Left lung (tissue), 10 donors: Measurements from ENCODE around the gene SLC6A11. TPM values are rescaled to one million over a fixed set of nuclear protein-coding genes. Genes with fewer than 3 reads are reported as not detected.
A peak's percentile ranks its signal among the peaks of the same experiment; 100 is the strongest.

ENCODE experiments used
- ATAC-seq: fragments of 200-7000 bp; cut with Tn5 transposase; one replicate; pipeline ENCODE4 v1.9.1; 2020; ENCODE audit warnings: moderate library complexity
- DNase-seq, 4 donors: peaks; one replicate each; pipeline ENCODE4 v3.0.0-alpha.2; 2013 to 2020
- H3K27ac ChIP-seq, 2 donors: fragments of 200-600 bp; sonication (generic) in 1 of 2; one replicate each; pipeline versions ENCODE4 v1.5.0 to v1.8.0; 2020 to 2021
- H3K27me3 ChIP-seq, 2 donors: fragments of 200-600 bp; sonication (generic) in 1 of 2; one replicate each; pipeline versions ENCODE4 v1.5.0 to v1.8.0; 2020 to 2021
- H3K36me3 ChIP-seq, 2 donors: fragments of 200-600 bp; sonication (generic) in 1 of 2; one replicate each; pipeline versions ENCODE4 v1.5.0 to v1.8.0; 2020 to 2021
- H3K4me1 ChIP-seq, 2 donors: fragments of 200-600 bp; one replicate each; pipeline ENCODE4 v1.8.0; 2021
- H3K4me3 ChIP-seq, 2 donors: fragments of 200-600 bp; sonication (generic) in 1 of 2; one replicate each; pipeline versions ENCODE4 v1.5.0 to v1.8.0; 2020 to 2021; ENCODE audit warnings: mild to moderate bottlenecking in 1 of 2
- H3K9me3 ChIP-seq, 2 donors: fragments of 200-600 bp; sonication (generic) in 1 of 2; one replicate each; pipeline versions ENCODE4 v1.5.0 to v1.8.0; 2020 to 2021
- intact Hi-C, 2 donors: fragments of 100-400 bp; cut with DNase I; formaldehyde crosslinking; loops; one replicate each; pipeline versions ENCODE4 v1.11.2 to v1.14.2; 2022
- polyA plus RNA-seq, 6 donors: library from polyadenylated mRNA; unstranded; fragments of 120-200 nt; gene quantifications; one replicate each; pipeline ENCODE4 v1.2.1, GENCODE V29; 2013; ENCODE audit not compliant: insufficient read length in 6 of 6
- total RNA-seq, 2 donors: library from RNA; stranded (reverse); fragmentation: NEBNext Ultra II Directional; extraction: Animal tissue kit (Norgen Biotek cat#: 25700); gene quantifications; one replicate each; pipeline ENCODE4 v1.2.1, GENCODE V29; 2021
- TF ChIP-seq, protein P1 (sequence below), 2 donors: fragments of 200-600 bp; sonication (generic) in 1 of 2; IDR thresholded peaks; one replicate each; pipeline versions ENCODE4 v1.5.0 to v1.8.0; 2021; ENCODE audit warnings: antibody characterized with exemption in 2 of 2
- donor health status: DM: no; HTN: yes; CAD: no.
- donor health status: DM: no; HTN: no; CAD: no.

Gene SLC6A11
- total and polyA plus RNA-seq, 8 donors, result 0.07 to 0.31 (median 0.18) TPM; not detected in 2

- TF ChIP-seq, protein P1, sequence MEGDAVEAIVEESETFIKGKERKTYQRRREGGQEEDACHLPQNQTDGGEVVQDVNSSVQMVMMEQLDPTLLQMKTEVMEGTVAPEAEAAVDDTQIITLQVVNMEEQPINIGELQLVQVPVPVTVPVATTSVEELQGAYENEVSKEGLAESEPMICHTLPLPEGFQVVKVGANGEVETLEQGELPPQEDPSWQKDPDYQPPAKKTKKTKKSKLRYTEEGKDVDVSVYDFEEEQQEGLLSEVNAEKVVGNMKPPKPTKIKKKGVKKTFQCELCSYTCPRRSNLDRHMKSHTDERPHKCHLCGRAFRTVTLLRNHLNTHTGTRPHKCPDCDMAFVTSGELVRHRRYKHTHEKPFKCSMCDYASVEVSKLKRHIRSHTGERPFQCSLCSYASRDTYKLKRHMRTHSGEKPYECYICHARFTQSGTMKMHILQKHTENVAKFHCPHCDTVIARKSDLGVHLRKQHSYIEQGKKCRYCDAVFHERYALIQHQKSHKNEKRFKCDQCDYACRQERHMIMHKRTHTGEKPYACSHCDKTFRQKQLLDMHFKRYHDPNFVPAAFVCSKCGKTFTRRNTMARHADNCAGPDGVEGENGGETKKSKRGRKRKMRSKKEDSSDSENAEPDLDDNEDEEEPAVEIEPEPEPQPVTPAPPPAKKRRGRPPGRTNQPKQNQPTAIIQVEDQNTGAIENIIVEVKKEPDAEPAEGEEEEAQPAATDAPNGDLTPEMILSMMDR (IDR thresholded peaks at IDR 0.05), result no peak
- ATAC-seq, result no peak
- no peaks in the 10 kb centered on the region for H3K9me3 ChIP-seq
- intact Hi-C loops, result no loop called here
- H3K27me3 ChIP-seq, result peaks cover 0 to 14% of the 10 kb centered on the region in 2 donors
- no peaks in the 10 kb centered on the region for H3K36me3 ChIP-seq
- no peaks in the 10 kb centered on the region for H3K4me1 ChIP-seq
- H3K27ac ChIP-seq, result no peak overlapping the region
- peak in 1 of 4 donors; percentile 71 for DNase-seq
- no peak overlapping the region for H3K4me3 ChIP-seq
These were observed 36.2 kb downstream of the SLC6A11 start for GRCh38 chr3:10852066-10852808.

GRCh38 chr3:10855083-10855870 lies 39.2 kb downstream of the SLC6A11 start:
- H3K36me3 ChIP-seq, result no peaks in the 10 kb centered on the region
- no peaks in the 10 kb centered on the region for H3K4me1 ChIP-seq
- H3K4me3 ChIP-seq, result no peak overlapping the region
- intact Hi-C loops, result no loop called here
- no peak overlapping the region for H3K27ac ChIP-seq
- ATAC-seq (no peak), DNase-seq (no peak)
- no peaks in the 10 kb centered on the region for H3K9me3 ChIP-seq
- TF ChIP-seq, protein P1 (IDR thresholded peaks at IDR 0.05), result no peak
- H3K27me3 ChIP-seq, result peaks cover 0 to 31% of the 10 kb centered on the region in 2 donors

GRCh38 chr3:10855871-10856662 lies 40.0 kb downstream of the SLC6A11 start:
- DNase-seq (no peak), ATAC-seq (no peak)
- TF ChIP-seq, protein P1 (IDR thresholded peaks at IDR 0.05), result no peak
- no peaks in the 10 kb centered on the region for H3K36me3 ChIP-seq
- peaks cover 0 to 36% of the 10 kb centered on the region in 2 donors for H3K27me3 ChIP-seq
- no peak overlapping the region for H3K27ac ChIP-seq
- H3K9me3 ChIP-seq, result no peaks in the 10 kb centered on the region
- intact Hi-C loops, result no loop called here
- no peaks in the 10 kb centered on the region for H3K4me1 ChIP-seq
- no peak overlapping the region for H3K4me3 ChIP-seq

GRCh38 chr3:10857235-10857634 lies 41.2 kb downstream of the SLC6A11 start:
- TF ChIP-seq, protein P1 (IDR thresholded peaks at IDR 0.05), result no peak
- ATAC-seq (no peak), DNase-seq (no peak)
- intact Hi-C loops, result no loop called here
- Histone ChIP-seq H3K27ac (no peak overlapping the region), H3K4me1 (no peaks in the 10 kb centered on the region), H3K4me3 (no peak overlapping the region), H3K36me3 (no peaks in the 10 kb centered on the region), H3K27me3 (peaks cover 0 to 36% of the 10 kb centered on the region in 2 donors), H3K9me3 (no peaks in the 10 kb centered on the region)
